ENCODE measurements around the gene EYA2.

The EYA2 gene

DNA sequence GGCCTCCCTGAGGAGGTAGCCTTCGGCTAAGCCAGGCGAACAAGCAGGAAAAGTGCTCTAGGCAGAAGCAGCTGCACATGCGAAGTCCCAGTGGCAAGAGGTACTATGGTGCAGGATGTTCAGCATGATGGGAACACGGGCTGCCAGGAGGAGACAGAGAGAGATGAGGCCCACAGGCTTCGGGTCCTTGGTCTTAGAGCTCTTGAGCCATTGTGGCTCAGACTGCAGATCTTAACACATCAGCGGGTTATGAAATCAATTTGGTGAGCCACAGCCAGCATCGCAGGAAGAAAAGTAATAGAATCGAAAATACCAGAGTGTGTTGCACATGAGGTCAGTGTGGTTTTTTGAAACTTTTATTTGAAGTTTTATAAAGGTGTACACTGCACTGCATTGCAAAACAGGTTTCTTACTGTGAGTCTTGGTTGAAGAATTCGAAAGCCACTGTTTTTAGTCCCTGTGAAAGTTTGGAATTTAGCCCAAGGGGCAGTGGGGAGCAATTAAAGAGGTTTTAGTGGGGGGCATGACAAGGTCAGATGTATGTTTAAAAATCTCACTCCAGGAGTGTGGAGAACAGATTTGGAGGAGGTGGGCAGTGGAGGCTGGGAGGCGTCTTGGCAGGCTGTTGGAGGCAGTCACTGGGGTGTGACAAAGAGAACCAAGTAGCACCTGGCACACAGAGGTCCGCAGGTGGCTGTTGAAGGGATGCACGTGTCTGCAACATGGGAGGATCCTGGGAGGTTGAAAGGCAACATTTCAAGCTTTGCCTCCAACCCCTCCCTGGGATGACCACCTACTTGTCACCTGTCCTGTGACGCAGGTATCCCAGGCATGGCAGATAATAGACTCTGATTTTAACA lies 69.3 kb downstream of the EYA2 start:
- DNase-seq (ENCODE audit: low read depth, low spot score), result no peak
- TF ChIP-seq, protein P1, sequence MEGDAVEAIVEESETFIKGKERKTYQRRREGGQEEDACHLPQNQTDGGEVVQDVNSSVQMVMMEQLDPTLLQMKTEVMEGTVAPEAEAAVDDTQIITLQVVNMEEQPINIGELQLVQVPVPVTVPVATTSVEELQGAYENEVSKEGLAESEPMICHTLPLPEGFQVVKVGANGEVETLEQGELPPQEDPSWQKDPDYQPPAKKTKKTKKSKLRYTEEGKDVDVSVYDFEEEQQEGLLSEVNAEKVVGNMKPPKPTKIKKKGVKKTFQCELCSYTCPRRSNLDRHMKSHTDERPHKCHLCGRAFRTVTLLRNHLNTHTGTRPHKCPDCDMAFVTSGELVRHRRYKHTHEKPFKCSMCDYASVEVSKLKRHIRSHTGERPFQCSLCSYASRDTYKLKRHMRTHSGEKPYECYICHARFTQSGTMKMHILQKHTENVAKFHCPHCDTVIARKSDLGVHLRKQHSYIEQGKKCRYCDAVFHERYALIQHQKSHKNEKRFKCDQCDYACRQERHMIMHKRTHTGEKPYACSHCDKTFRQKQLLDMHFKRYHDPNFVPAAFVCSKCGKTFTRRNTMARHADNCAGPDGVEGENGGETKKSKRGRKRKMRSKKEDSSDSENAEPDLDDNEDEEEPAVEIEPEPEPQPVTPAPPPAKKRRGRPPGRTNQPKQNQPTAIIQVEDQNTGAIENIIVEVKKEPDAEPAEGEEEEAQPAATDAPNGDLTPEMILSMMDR (IDR thresholded peaks at IDR 0.05; ENCODE audit: low read depth, low read length), result no peak
- in situ Hi-C loops (cut with HindIII; ENCODE audit: low sequenced_read_pairs), result no loop called here
- H3K4me3 ChIP-seq (ENCODE audit: low read depth, low read length), result no peak overlapping the region

DNA sequence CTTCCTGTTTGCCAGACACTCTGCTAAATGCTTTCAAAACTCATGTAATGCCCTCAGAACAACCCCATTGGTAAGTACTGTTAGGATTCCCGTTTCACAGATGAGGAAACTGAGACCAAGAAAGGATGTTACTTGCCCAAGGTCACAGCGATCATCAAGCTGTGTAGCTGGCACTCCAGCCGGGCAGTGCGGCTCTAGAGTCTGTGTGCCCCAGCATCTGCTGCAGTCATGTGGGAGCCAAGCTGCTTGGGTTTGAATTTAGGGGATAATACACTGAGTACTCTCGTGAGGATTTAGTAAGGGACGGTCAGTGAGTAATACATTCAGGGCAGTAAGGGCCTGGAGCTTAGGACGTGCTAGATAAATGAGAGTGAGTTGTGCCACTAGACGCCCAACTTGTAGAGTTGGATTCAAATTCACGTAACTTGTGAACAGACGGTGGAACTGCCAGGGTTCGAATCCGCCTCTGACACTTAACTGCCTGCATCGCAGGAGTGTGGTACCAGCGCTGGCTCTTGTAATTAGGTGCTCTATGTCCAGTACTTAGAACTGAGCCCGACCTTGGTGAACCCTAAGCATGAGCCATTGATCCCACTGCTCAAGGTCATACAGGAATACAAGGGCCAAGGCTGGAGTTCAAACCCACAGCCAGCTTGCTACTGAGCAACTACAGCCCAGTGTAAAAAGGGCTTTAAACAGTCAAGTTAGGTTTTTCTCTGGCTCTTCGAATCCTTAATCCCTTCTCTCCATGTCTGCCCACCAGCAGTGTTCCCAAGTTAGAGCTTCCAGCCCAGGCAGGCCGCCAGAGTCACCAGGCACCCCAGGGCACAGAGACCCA lies 70.2 kb downstream of the EYA2 start:
- in situ Hi-C loops (cut with HindIII; ENCODE audit: low sequenced_read_pairs), result no loop called here
- DNase-seq (ENCODE audit: low read depth, low spot score), result no peak
- no peak overlapping the region for H3K4me3 ChIP-seq (ENCODE audit: low read depth, low read length)
- TF ChIP-seq, protein P1 (IDR thresholded peaks at IDR 0.05; ENCODE audit: low read depth, low read length), result no peak

DNA sequence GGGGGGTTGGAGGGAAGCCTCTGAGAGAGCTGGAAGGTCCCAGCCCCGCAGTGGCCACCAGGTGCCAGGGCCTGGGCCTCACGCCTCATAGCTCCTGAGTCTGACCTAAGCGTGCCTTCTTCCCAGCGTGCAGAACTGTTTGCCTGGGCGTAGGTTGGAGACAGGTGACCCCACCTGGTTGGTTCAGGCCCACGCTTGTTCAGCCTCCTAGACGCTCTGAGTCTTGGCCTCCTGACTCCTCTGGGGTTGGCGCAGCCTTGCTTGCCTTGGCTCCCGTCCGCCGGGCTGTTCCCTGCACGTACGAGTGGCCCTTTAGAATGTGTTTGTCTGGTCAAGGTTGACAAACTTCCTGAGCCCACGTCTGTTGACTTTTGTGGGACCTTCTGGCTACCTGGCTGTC lies 70.8 kb downstream of the EYA2 start:
- DNase-seq (ENCODE audit: low read depth, low spot score), result no peak
- in situ Hi-C loops (cut with HindIII; ENCODE audit: low sequenced_read_pairs), result no loop called here
- no peak overlapping the region for H3K4me3 ChIP-seq (ENCODE audit: low read depth, low read length)
- TF ChIP-seq, protein P1 (IDR thresholded peaks at IDR 0.05; ENCODE audit: low read depth, low read length), result no peak

DNA sequence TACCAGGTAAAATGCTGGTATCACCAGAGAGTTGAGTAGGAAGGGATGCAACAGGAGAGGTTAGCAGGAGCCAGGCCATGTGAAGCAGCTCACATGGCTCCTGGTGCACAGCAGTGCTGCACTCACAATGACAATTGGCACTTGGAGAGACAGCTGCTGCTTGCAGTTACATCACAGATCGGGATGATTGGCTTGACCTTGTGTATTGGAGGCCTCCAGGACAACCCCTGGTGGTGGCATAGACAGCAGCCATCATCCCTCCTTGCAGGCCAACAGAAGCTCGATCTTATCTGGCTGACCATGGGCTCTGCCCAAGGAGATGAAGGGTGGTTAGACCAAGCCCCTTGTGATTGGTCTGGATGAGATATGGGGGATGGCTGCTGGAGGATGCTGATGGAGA lies 73.0 kb downstream of the EYA2 start:
- H3K4me3 ChIP-seq (ENCODE audit: low read depth, low read length), result no peak overlapping the region
- TF ChIP-seq, protein P1 (IDR thresholded peaks at IDR 0.05; ENCODE audit: low read depth, low read length), result no peak
- in situ Hi-C loops (cut with HindIII; ENCODE audit: low sequenced_read_pairs), result no loop called here
- no peak for DNase-seq (ENCODE audit: low read depth, low spot score)

DNA sequence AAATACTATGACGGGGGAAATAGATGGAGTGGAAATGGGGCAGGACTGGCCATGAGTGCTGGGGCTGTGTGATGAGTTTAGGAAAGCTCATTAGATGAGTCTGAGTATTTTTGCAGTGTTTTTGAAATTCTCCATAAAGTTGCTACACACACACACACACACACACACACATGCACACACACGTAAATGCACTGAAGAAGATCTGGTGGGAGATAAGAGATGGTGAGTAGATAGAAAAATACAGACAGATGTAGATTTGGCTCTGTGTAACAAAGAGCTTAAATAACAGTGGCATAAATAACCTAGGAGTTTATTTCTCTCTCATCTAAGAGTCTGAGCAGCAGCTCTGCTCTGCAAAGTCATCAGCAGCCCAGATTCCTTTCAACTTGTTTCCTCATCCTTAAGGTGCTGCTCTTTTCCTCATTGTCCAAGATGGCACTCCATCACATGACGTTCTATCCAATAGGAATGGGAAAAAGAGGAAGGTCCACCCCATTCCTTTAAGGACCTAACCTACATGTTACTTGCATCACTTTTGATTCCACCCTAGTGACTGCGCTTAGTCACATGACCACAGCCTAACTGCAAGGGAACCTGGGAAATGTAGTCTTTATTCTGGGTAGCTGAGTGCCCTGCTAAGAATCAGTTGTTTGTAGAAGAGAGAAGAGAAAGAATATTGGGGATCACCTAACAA lies 76.4 kb downstream of the EYA2 start:
- in situ Hi-C loops (cut with HindIII; ENCODE audit: low sequenced_read_pairs), result no loop called here
- TF ChIP-seq, protein P1 (IDR thresholded peaks at IDR 0.05; ENCODE audit: low read depth, low read length), result no peak
- peak; percentile 81 for DNase-seq (ENCODE audit: low read depth, low spot score)
- H3K4me3 ChIP-seq (ENCODE audit: low read depth, low read length), result no peak overlapping the region

DNA sequence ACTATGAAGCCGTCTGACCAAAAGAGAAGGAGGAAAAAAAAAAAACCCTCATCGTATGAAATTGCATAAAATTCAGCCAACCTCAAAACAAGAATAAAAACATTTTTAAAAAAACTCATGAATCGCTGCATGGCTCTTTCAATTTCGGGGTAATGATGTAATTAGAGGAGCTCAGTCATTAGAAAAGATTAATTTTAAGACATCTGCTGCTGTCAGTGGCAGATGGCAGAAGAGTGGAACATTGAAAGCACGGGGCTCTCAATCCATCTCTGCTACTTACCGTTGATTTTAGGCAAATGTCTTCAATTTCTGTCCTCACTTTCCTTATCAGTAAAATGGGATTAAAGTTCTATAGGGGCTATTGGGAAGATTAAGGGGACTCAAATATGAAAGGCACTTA lies 79.1 kb downstream of the EYA2 start:
- in situ Hi-C loops (cut with HindIII; ENCODE audit: low sequenced_read_pairs), result no loop called here
- H3K4me3 ChIP-seq (ENCODE audit: low read depth, low read length), result no peak overlapping the region
- DNase-seq (ENCODE audit: low read depth, low spot score), result no peak
- TF ChIP-seq, protein P1 (IDR thresholded peaks at IDR 0.05; ENCODE audit: low read depth, low read length), result no peak
